A204.1 (cell line): ENCODE data around the gene TRNP1.
"Not testable (repeated sequence)": the region's sequence is repeated elsewhere in the genome, so short reads cannot be mapped to it uniquely, and the experiment has no call there.

Experiments
- FAIRE-seq: peaks from 2 replicates; lab custom pipeline; 2012; peaks lifted over from hg19 to GRCh38; lab: Jason Lieb, UNC

TRNP1 gene

DNA sequence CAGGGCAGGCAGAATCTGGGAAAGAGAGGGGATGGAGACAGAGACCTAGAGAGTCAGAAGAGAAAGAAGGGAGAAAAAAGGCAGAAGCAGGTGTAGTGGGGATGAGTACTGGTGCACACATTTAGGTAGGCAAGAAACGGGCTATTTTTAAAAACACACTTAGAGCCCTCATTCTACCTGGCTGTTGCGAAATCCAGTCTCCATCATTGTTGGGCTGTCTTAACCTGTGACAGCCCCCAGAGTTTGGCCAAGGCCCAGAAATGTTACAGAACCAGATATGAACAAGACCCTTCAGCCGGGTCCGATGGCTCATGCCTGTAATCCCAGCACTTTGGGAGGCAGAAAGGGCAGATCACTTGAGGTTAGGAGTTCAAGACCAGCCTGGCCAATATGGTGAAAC is 20.7 kb upstream of the TRNP1 start:
- FAIRE-seq, result no peak

DNA sequence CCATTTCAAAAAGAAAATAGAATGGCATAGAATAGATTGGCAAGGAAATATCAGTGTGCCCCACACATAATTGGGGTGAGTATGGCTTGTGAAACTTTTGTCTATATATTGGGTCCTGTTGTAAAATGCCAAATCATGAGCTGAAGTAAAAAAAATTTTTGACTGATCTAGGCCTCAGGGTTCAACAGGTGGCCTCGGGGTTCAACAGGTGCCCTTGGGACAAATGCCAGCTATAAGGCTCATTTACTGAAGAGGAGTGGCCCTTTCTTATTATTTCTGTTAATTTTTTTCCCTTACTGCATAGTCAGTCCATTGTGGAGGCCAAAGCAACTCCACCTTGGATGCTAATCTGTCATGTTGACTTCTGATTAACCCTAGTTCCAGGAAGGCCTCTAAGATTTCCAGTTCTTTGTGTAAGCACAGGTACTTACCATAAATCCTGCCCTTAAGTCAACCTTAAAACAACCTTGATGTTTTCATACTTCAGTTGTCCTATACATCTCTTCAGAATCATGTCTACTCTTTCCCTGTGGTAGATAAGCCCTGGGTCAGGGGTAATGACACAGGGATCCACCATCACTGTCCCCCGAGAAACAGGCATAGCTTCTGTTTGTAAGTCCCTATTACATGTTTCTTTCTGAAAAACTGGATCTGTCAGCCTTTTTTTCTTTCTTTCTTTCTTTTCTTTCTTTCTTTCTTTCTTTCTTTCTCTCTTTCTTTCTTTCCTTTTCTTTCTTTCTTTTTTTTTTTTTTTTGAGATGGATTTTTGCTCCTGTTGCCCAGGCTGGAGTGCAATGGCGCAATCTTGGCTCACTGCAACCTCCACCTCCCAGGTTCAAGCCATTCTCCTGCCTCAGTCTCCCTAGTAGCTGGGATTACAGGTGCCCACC is 16.6 kb upstream of the TRNP1 start:
- FAIRE-seq, result no peak

DNA sequence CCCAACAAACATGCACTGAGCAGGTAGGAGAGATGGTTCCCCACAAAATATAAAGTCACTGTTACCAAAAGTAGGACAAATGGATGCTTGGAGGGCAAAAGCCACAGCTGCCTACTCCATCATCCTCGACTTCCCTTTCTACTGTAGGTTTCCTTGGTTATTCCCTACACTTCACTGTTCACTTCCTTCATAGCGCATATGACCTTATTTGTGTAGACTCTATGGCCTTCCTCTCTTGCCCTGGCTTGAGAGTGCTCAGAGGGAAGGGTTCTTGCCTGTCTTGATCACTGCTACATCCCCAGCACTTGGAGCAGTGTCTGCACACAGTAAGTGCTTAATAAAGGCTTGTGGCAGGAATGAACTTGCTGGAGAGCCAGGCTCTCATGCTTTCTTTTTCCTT is 14.6 kb upstream of the TRNP1 start:
- no peak for FAIRE-seq

DNA sequence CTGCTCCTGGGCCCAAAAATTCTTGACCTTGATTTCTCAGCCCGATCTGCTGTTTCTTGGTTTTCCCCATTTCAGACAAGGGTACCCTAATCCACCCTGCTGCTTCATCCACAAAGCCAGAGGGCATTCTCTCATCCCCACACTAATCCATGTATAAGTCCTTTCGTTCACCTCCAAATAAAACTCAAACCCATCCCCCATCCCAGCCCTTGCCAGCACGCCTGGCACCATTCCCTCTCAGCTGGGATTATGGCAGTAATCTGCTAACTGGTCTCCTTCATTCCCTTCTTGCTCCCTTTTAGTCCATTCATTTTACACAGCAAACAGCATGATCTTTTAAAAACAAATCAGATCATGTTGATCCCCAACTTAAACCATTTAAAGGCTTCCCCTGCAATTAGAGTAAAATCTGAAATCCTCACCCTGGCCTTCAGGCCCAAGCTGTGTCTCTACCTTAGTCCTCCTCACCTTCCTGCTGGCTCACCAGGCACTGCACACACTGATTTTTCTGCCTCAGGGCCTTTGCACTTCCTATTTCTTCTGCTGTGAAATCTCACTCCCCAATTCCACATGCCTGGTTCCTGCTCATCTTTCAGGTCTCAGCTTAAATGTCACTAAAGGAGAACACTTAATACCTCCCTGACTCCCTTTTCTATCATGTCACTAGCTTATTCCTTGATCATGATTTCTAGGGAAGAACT is 12.2 kb upstream of the TRNP1 start:
- FAIRE-seq, result no peak

DNA sequence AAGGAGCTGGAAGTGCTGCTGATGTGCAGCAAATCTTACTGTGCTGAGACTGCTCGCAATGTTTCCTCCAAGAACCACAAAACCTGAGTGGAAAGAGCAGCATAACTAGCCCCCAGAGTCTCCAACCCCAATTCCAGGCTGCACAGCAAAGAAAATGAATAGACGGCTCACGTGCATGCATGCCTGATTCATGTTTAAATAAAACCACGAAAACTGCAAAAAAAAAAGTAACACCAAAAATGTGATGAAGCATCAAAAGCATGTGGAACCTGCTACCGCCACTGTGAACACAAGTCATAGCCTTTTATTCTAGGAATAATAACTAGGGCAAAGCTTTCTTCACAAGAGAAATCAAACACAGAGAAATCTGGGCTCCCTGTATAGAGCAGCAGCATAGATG is 9.6 kb upstream of the TRNP1 start:
- FAIRE-seq, result no peak

DNA sequence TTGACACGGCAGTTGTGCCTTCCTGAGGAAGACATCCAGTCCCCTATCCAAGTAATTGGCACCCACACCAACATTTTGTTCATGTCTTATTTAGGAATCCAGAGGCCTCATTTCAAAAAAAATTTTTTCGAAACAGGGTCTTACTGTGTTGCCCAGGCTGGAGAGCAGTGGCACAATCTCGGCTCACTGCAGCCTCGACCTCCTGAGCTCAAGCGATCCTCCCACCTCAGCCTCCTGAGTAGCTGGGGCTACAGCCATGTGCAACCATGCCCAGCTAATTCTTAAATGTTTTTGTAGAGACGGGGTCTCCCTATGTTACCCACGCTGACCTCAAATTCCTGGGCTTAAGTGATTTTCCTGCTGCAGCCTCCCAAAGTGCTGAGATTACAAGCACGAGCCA is 9.2 kb upstream of the TRNP1 start:
- no peak for FAIRE-seq

DNA sequence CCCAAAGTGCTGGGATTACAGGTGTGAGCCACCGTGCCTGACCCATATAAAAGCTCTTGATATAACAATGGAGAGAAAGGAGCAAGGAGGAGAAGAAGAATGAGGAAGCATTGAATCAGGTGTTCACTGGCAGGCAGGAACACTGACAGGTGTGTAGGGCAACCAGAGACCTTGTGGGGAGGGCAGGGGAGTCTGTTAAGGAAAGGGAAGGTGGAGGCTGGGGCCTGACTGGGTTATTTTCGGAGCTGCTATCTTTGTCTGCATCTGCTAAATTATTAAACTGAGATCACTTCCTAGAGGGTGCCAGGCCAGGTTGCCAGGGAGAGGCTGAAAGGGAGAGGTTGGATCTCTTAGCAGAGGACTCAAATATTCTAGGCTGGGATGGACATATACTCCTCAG is 6.8 kb upstream of the TRNP1 start:
- no peak for FAIRE-seq

DNA sequence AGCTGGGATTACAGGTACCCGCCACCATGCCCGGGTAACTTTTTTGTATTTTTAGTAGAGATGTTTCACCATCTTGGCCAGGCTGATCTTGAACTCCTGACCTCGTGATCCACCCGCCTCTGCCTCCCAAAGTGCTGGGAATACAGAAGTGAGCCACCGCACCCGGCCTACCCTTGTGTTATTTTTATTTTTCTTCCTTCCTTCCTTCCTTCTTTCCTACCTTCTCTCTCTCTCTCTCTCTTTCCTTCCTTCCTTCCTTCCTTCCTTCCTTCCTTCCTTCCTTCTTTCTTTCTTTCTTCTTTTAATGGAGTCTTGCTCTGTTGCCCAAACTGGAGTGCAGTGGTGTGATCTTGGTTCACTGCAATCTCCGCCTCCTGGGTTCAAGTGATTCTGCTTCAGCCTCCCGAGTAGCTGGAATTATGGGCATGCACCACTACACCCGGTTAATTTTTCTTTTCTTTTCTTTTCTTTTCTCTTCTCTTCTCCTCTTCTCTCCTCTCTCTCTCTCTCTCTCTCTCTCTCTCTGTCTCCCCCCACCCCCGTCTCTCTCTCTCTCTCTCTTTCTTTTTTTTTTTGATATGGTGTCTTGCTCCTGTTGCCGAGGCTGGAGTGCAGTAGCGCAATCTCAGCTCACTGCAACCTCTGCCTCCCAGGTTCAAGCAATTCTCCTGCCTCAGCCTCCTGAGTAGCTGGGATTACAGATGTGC is 3.9 kb upstream of the TRNP1 start:
- not testable (repeated sequence) for FAIRE-seq

DNA sequence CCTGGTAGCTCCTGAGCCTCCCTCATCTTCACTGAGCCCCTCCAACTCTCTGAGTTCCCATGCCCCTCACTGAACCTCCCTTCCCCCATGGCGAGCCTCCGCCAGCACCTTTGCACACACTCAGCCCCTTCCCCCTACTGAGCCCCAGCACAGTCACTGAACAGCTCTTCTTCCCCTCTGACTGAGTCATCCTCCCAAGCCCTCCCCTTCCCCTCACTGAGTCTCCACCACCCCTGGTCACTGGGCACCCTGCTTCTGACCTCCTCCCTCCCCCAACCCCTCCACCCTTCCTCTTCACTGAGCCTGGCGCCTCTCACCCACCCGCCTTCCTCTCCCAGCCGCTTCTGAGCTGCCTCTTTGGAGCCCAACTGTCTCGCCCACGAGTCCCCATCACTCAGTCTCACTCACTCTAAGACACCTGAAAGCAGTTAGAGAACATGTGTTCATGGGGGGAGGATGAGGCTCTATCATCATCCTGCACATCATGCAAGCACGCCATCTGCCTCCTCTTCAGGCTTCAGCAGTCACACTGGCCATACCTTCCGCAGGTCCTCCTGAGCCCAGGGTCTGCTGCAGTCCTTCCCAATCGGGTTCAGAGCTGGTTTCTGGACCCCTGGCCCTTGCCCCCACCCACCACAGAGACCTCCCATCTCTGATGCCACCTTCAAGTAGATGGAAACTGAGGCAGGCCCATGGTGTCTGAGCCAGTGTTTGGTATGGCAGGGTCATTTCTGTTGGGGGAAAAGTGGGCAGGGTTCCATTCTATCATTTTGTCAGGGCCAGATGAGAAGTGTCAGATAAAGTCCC is 2.0 kb upstream of the TRNP1 start:
- no peak for FAIRE-seq

DNA sequence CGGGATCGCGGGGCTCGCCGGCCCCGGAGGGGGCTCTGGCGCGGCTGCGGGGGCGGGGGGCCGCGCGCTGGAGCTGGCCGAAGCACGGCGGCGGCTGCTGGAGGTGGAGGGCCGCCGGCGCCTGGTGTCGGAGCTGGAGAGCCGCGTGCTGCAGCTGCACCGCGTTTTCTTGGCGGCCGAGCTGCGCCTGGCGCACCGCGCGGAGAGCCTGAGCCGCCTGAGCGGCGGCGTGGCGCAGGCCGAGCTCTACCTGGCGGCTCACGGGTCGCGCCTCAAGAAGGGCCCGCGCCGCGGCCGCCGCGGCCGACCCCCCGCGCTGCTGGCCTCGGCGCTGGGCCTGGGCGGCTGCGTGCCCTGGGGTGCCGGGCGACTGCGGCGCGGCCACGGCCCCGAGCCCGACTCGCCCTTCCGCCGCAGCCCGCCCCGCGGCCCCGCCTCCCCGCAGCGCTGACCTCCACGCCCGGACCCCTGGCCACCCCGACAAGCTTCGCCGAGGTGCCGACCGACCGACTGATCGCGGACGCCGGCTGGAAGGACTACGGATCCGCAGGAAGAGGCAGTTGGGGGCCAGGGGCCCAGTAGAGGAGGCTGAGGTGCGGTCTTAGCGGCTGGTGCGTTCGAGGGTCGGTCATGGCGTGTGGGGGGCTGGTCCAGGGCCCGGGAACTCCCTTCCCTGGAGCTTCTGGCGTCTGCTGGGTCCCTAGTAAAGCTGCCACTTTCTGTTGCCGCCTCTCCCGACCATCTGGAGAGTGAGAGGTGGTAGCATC is 711 bp downstream of the TRNP1 start:
- FAIRE-seq, result no peak

DNA sequence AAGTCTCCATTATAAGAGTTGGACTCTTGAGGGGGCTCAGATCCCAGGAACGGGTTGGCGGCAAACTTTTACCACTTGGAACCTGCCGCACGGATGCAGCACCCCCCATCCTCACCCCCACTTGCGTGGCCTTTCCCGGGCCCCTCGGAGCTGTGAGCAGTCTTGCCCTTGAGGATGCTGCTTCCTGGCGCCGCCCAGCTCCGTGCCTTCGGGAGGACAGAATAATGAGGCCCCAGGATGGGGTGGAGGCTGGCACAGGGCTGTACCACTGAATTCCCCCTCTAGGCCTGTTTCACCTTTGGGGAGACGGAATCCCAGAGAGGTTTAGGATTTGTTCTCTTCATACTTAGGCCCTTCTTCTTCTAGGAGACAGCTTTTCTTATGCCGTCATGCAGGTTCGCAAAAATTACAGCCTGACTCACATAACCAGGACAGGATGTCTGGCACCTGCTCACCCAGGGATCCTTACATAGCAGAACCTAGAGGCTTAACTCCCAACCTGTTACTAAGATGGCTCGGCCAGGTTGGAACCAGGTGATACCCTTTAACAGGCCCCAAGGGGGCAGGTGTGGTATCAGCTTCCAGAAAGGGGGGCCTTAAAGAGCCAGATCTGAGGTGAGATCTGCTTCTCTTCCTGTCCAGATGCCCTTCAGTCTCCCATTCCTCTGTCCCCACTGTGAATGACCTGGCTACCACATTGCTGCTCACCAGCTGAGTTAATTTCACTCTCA is 1.5 kb downstream of the TRNP1 start:
- FAIRE-seq, result no peak

DNA sequence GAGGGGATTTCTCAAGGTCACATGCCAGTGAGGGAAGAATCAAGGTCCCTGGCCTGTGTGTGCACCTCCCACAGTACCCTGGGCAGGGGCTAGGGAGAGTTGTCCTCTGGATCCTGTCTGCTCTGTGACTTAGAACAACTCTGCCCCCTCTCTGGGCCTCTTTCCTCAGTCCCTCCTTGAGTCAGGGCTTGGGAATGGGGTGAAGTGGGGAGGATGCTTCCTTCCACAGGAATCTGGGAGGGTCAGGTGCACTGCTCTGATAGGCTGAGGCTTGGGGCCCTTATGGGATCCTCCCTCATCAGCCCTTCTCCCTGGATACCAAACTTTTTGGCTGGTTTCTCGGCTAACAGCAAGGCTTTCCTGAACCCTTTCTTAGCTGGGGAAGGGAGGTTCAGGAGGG is 2.5 kb downstream of the TRNP1 start:
- no peak for FAIRE-seq

DNA sequence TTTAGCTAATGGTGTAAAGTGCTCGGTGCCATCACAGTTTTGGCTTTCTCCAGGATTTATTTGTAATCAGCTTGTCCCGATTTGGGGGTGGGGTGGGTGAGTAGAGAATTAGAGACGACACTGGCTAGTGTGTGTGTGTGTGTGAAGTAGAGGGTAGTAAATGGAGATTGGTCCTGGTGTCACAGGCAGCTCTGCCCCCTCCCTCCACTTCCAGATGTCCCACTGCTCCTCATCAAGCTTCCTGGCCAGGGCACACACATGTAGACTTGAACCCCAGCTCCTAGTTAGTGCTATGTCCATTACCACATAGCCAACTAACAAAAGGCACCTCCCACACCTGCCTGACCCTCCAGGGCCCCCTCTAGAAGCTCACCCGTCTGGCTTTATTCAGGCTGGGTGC is 3.2 kb downstream of the TRNP1 start:
- FAIRE-seq, result no peak

DNA sequence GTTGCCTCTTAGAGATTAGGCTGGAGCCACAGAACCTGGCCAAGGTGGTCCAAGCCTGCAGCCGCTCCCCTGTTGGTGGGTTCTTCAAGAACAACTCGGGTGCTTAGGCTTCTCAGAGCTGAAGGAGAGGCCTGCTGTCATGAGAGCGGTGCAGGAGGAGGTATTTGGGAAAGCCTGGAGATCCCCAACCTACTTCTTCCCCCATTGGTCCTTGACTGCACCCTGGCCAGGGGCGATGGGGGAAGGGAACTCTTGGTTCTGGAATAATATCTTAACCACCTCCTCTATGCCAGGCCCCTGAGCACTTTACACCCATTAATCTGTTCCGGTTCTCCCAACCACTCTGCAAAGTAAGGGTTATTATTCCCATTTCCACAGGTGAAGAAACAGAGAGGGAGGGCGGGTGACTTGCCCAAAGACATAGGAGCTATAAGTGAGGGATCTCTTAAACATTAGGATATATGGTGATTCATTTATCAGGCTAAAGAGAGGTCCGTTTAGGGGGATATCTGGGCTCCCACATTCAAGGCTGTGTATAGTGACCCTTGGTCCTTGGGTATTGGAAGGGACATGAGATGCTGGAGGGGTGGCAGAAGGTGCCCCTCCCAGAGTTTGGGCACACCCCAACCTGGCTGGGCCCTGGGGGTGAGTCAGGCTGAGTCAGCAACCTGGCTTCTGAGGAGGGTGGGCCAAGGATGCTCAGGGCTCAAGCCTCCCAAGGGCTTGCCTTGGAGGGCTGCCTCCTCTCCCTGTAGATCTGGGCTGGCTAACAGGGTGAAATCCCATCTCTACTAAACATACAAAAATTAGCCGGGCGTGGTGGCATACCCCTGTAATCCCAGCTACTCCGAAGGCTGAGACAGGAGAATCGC is 5.2 kb downstream of the TRNP1 start:
- no peak for FAIRE-seq

DNA sequence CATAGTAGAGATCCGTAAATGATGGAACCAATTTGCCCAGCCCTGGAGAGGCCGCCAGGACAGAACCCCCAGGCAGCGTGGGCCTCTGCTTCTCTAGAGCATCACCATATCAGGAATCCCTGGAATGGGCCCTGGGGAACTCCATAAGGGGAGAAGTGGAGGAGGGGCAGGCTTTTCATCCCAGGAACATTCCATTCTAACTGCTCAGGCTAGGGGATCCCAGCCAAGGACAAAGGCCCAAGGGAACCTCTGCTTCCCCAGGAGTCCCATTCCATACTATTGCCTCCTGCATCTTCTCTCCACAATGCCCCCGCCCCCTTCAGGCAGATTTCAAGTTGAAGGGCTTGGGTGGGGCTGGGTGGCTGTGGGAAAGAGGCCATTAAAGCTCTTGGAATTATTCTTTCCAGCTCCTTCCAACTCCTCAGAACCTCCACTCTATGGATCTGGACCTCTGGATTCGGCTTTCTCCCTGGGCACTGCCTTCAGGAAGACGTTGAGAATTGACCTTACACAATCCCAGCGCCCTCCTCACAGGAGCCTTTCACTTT is 6.0 kb downstream of the TRNP1 start:
- no peak for FAIRE-seq

DNA sequence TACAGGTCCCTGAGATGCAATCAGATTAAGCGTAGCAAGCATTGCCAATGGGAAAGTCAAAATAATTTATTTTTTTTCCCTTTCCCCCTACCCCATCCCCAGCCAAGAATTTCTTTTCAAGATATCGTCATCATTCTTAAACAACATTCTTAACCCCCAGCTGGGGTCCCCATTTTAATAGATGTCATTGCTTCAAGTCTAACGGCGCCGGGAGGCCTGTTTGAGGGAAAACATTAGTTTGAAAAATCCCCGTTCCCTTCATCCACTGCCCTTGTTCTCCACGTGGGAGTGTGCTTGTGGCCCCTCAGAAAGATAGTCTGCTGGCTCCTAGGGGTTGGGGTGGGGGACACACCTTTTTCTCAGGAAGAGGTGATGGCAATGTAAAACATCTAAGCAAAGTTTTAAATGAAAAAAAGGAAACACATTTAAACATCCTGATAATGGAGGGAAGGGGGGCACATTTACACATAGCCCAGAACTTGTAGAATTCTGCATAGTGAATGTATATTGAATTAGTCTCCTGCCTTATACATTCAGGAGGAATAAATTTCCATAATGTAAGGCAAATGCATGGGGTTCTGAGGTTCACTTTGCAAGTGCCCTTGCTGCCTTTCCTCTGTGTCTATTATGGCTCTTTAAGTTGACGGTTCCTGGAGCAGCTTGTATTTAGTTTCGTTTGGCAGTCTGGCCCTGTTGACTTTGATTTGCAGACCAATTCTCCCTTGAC is 6.8 kb downstream of the TRNP1 start:
- no peak for FAIRE-seq

DNA sequence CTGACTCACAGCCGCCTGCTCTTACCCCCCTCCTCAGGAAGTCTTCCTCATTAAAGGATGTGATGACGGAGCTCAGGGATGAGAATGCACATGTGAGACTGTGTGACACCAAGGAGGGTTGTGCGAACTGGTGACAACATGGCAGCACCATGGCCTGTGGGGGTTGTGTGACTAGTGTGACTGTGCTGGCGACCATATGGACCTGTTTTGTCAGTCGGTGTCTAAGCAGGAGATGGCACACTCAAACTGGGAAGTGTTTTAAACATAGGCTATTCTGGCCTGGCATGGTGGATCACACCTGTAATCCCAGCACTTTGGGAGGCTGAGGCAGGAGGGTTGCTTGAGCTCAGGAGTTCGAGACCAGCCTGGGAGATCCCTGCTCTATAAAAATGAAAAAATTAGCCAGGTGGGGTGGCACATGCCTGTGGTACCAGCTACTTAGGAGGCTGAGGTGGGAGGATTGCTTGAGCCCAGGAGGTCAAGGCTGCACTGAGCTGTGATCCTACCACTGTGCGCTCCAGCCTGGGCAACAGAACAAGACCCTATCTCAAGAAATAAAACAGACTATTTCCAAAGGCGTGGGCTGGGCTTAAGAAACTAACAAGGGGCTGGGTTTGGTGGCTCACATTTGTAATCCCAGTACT is 7.4 kb downstream of the TRNP1 start:
- FAIRE-seq, result no peak
